Inferior parietal cortex (tissue), 1 donor: ENCODE results near the gene STAM.

Source experiments
- DNase-seq: peaks from one replicate; pipeline ENCODE4 v3.0.0-alpha.2; 2016; ENCODE audit errors: extremely low spot score

The STAM gene

GRCh38 chr10:17730667-17731066 is 86.7 kb downstream of the STAM start:
- no peak for DNase-seq

- no peak for DNase-seq
These were observed 87.5 kb downstream of the STAM start for GRCh38 chr10:17731331-17732020.

- no peak for DNase-seq
These were observed 89.7 kb downstream of the STAM start for GRCh38 chr10:17733620-17734019.

GRCh38 chr10:17734432-17735080 is 90.6 kb downstream of the STAM start:
- DNase-seq: no peak

GRCh38 chr10:17735166-17735941 is 91.4 kb downstream of the STAM start:
- DNase-seq: no peak

- DNase-seq: no peak
These were observed 92.3 kb downstream of the STAM start for GRCh38 chr10:17736223-17736622.

GRCh38 chr10:17737027-17737965 is 93.3 kb downstream of the STAM start:
- peak; percentile 73 for DNase-seq

GRCh38 chr10:17740668-17741067 is 96.7 kb downstream of the STAM start:
- no peak for DNase-seq

GRCh38 chr10:17742918-17743317 is 99.0 kb downstream of the STAM start:
- peak; percentile 71 for DNase-seq

- DNase-seq: no peak
These were observed 99.5 kb downstream of the STAM start for GRCh38 chr10:17743437-17743836.

GRCh38 chr10:17744341-17744861 is 100.5 kb downstream of the STAM start:
- DNase-seq: no peak

- DNase-seq: no peak
These were observed 104.1 kb downstream of the STAM start for GRCh38 chr10:17747883-17748550.

- DNase-seq: no peak
These were observed 105.9 kb downstream of the STAM start for GRCh38 chr10:17749890-17750289.

- DNase-seq: no peak
These were observed 108.0 kb downstream of the STAM start, which contains the start of gene TMEM236 for GRCh38 chr10:17751781-17752445. Gene TMEM236 (plus strand): TSS chr10:17752201. CDS start chr10:17752296, 95 bp downstream.

- DNase-seq: no peak
These were observed 112.7 kb downstream of the STAM start for GRCh38 chr10:17756557-17757217.

- DNase-seq: no peak
These were observed 114.2 kb downstream of the STAM start for GRCh38 chr10:17758200-17758599.

GRCh38 chr10:17758896-17759295 is 114.9 kb downstream of the STAM start:
- DNase-seq: no peak

- no peak for DNase-seq
These were observed 120.2 kb downstream of the STAM start for GRCh38 chr10:17764142-17764541.

GRCh38 chr10:17765602-17766001 is 121.7 kb downstream of the STAM start:
- DNase-seq: no peak
